Retinal pigment epithelial cell (primary cell): ENCODE measurements around the gene GPR87.

Experiments
- DNase-seq: peaks from one replicate; pipeline ENCODE4 v3.0.0-alpha.2; 2010; ENCODE audit warnings: low read depth
- H3K4me3 ChIP-seq: 2 replicates; pipeline ENCODE4 v1.5.1; 2011; ENCODE audit warnings: mild to moderate bottlenecking, low read length, control low read depth, moderate library complexity
- CTCF ChIP-seq: conservative IDR thresholded peaks from 2 replicates; pipeline ENCODE4 v1.5.1; 2011; ENCODE audit warnings: low read depth, low read length, control low read depth, inconsistent platforms

Gene GPR87

GRCh38 chr3:151303751-151304150 lies 12.9 kb downstream of the GPR87 start:
- TF ChIP-seq CTCF, result no peak
- DNase-seq, result no peak
- H3K4me3 ChIP-seq, result no peak overlapping the region

GRCh38 chr3:151301787-151302186 lies 14.8 kb downstream of the GPR87 start:
- DNase-seq, result no peak
- H3K4me3 ChIP-seq, result no peak overlapping the region
- TF ChIP-seq CTCF, result no peak

GRCh38 chr3:151300539-151300938 lies 16.1 kb downstream of the GPR87 start:
- TF ChIP-seq CTCF, result no peak
- no peak for DNase-seq
- H3K4me3 ChIP-seq, result no peak overlapping the region

- no peak for DNase-seq
- no peak overlapping the region for H3K4me3 ChIP-seq
- no peak for TF ChIP-seq CTCF
These were observed 17.6 kb downstream of the GPR87 start for GRCh38 chr3:151299006-151299405.

- TF ChIP-seq CTCF, result no peak
- DNase-seq, result no peak
- no peak overlapping the region for H3K4me3 ChIP-seq
These were observed 19.2 kb downstream of the GPR87 start for GRCh38 chr3:151297429-151297828.

- no peak for TF ChIP-seq CTCF
- no peak for DNase-seq
- no peak overlapping the region for H3K4me3 ChIP-seq
These were observed 20.4 kb downstream of the GPR87 start for GRCh38 chr3:151296226-151296625.

- no peak for TF ChIP-seq CTCF
- DNase-seq, result no peak
- H3K4me3 ChIP-seq, result no peak overlapping the region
These were observed 23.5 kb downstream of the GPR87 start for GRCh38 chr3:151293127-151293526.
